DOHH2 (cell line): ENCODE results near the gene GUCA2B.

Experiments used
- CTCF ChIP-seq: fragments of 200-600 bp; sonication (generic); IDR thresholded peaks from one replicate; pipeline ENCODE4 v1.5.1; 2014; ENCODE audit warnings: antibody characterized with exemption, mild to moderate bottlenecking, low read depth, low read length; ENCODE audit not compliant: poor library complexity, severe bottlenecking
- EZH2phosphoT487 ChIP-seq: fragments of 200-600 bp; sonication (generic); IDR thresholded peaks from 2 replicates; pipeline ENCODE4 v1.6.1; 2017; ENCODE audit warnings: borderline replicate concordance, mild to moderate bottlenecking, antibody characterized with exemption, low read length, moderate library complexity, mixed read lengths

- no peak for TF ChIP-seq CTCF
- TF ChIP-seq EZH2phosphoT487, result no peak
Observed at GRCh38 chr1:42154685-42155084, 1.5 kb downstream of the GUCA2B start.
